Central memory CD4-positive, alpha-beta T cell (primary cell): ENCODE data around the gene TPSAB1.

Experiments used
- DNase-seq: peaks from one replicate; pipeline ENCODE4 v3.0.0; 2022

The TPSAB1 gene

DNA sequence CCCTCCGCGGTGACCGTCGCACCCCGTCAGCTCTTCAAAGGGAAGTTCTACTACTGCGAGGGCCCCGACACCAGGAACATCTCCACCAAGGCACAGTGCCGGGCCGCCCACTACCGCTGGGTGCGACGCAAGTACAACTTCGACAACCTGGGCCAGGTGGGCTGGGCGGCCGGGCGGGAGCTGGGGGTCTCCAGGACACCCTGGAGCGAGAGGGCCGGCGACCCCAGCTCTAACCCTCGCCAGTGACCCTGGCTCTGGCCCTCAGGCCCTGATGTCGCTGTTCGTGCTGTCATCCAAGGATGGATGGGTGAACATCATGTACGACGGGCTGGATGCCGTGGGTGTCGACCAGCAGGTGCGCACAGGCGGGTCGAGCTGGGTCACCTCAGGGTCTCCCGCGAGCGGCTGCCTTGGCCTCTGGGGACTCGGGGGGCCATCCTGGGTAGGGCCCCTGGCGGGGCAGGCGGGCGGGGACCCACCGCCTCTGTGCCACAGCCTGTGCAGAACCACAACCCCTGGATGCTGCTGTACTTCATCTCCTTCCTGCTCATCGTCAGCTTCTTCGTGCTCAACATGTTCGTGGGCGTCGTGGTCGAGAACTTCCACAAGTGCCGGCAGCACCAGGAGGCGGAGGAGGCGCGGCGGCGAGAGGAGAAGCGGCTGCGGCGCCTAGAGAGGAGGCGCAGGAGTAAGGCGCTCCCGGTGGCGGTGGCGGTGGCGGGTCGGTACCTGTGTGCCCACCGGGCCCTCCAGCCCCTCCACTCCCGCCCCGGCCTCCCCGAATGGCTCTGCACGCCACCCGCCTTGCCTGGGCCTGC lies 28.8 kb upstream of the TPSAB1 start:
- DNase-seq: no peak

DNA sequence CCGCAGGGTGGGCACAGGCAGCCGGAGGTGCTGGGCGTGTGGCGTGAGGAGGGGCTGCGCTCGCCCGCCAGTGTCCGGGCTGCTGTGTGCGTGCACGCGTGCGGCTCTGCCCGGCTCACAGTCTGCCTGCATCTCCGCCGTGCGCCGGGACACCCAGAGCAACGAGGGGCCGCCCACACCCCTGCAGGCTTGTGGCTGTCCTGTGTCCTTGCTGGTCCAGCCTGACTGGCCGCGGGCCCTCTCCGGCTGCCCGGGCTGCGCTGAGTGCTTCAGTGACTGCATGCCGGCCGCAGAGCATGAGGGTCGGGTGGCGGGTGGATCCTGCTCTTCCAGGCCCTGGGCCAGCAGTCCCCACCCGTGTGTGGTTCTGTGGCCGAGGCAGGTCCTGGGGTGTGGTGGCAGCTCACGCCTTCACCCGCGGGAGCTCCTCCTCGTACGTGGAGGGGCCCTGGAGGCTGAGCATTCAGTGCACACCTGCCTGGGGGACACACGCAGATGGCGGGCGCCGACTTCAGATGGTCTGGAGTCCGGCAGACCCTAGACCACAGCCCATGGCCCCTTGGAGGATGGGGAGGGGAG lies 27.8 kb upstream of the TPSAB1 start:
- DNase-seq: no peak

DNA sequence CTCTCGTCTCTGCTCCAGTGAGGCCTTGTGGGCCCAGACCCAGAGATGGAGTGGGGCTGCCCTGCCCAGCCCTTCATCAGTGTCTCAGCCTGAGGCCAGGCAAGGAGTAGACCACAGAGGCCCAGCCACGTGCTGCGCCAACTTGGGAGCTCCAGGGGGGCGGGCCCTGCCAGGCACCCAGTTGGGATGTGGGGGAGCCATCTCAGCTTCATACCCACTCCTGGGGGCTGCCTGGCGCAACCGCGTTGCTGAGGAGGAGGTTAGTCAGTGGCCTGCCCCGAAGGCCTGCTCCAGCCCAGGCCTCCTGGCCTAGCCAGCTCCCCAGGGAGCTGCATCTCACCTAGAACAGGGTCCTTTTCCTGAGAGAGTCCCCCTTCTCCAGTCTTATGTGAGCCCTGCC lies 27.3 kb upstream of the TPSAB1 start:
- no peak for DNase-seq

DNA sequence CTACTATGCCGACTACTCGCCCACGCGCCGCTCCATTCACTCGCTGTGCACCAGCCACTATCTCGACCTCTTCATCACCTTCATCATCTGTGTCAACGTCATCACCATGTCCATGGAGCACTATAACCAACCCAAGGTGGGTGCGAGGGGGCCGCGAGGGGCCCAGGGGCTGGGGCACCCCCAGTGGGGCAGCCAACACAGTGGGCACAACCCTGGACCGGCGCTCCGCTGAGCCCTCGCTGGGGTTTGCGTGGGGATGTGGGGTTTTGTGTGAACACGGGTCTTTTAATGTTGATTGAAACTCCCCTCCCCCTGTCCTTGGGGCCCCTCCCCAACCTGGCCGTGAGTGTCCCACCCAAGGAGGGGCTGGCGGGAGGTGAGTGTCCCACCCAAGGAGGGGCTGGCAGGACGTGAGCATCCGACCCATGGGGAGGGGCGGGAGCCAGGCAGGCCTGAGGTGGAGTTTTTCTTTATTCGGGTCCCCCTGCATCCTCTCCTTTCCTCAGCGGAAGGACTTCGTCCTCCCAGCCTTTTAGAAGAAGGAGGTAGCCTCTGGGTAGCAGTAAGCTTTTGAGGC lies 26.6 kb upstream of the TPSAB1 start:
- no peak for DNase-seq

DNA sequence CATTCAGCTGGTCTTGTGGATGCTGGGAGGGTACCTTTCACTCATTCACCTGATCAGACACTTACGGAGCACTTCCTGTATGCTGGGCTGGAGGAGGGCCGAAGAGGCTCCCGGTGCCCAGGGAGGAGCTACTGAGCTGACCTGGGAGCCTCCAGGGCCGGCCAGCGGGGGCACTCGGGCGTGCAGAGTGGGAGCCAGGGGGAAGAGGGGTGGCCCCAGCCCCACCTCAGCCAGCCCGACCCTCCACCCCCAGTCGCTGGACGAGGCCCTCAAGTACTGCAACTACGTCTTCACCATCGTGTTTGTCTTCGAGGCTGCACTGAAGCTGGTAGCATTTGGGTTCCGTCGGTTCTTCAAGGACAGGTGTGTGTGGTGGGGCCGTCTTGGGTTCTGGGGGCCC lies 25.8 kb upstream of the TPSAB1 start:
- no peak for DNase-seq

DNA sequence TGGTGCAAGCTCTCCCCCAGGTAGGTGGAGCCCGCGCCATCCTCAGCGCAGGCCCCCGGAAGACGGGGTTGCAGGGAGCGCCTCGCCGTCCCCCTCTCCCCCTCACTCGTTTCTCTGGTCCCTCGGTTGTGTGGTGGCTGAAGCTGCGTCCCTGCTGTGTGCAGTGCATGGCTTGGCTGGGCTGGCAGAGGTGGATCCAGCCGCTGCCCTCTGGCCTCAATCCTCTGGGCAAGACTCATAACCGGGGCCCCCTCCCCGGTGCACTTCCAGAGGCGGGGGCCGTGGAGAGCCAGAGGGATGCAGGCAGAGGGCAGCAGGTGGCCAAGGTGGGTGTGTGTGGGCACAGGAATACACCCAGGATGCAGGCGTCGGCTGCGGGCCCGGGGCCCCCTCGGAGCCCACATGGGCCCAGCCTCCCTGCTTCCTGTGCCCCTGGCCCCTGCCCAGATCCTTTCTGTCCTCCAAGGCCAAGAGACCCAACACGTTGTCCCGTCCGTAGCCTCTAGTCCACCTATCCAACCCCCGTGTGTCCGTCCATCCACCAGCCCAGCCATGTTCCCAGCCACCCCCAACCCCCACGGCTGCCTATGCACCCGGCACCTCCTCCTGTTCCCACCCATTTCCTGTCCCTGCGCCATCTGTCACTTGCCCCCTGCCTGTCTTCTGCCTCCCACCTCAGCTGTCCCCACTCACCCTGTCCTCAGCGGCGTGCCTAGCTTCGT lies 24.8 kb upstream of the TPSAB1 start:
- DNase-seq: no peak

DNA sequence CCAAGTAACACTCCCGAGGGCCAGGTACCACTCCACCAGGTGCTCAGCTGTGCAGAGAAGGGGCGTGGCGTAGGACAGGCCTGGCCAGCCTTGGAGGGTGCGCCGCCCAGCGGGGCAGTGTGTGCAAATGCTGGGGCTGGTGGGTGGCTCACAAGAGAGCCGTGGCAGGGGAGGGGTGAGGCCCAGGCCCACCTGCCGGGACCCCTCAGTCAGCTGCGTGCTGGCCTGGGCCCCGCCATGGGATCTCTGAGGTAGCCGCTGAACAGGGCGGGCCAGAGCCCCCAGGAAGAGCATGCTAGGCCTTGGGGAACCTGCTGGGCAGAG lies 24.2 kb upstream of the TPSAB1 start:
- no peak for DNase-seq

DNA sequence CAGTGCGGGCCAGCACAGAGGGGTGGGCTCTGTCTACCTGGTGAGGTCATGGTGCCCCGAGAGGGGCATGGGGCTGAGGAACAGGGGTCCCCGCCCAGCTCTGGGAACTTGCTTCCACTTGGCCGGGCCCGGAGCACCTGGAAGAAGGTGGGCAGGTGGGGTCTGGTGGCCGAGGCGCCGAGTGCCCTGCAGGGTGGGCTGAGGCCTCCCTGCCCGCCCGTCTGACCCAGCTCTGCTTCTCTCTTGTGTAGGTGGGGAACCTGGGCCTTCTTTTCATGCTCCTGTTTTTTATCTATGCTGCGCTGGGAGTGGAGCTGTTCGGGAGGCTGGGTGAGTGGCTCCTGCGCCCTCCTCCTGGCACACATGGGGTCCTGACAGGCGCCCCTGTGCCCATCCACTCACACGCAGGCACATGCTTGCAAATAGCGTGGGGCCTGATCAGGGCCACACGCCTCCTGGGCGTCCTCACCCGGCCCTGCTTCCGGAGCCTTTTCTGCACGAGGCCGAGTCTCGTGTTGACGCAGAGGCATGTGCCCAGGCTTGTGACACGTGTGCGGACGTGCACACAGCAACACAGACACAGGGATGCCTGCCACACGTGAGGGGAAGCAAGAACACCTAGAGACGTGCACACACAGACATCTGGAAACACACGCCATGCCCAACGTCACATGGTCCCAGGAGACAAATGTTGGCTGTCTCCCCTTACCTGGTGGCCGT lies 23.7 kb upstream of the TPSAB1 start:
- no peak for DNase-seq

DNA sequence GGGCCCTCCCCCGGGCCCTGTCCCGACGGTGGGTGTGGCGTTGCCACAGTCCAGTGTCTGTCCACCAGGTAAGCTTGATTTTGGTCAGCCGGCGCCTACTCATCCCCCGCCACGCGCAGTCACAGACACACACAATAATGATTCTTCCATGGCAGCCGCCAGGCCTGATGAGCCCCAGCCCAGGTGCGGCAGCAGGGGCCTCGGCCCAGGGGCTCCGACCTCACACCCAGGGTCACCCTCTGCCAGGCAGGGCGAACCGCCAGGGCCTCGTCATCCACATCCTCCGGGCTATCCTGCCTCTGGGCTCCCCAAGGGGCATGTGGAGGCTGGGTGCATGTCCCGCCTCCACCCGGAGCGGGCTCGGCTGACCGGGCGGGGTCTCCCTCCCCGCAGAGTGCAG lies 23.0 kb upstream of the TPSAB1 start:
- DNase-seq: no peak

DNA sequence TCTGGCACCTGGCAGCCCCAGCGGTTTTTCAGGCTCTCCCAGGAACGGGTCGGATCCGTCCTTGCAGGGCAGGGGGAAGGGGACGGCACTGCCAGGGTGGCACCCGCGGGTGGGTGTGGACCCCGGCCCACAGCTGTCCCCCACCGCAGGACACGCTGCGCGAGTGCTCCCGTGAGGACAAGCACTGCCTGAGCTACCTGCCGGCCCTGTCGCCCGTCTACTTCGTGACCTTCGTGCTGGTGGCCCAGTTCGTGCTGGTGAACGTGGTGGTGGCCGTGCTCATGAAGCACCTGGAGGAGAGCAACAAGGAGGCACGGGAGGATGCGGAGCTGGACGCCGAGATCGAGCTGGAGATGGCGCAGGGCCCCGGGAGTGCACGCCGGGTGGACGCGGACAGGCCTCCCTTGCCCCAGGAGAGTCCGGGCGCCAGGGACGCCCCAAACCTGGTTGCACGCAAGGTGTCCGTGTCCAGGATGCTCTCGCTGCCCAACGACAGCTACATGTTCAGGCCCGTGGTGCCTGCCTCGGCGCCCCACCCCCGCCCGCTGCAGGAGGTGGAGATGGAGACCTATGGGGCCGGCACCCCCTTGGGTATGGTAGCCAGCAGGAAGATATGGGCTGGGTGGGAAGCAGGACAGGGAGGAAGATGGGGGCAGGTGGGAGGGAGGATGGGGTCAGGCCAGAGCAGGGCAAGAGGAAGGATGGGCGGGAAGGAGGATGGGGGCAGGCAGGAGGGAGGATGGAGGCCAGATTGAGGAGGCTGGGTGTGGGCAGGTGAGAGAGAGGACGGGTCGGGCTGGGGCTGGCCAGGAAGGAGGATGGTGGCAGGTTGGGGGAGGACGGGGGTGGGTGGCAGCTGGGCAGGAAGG lies 22.2 kb upstream of the TPSAB1 start:
- no peak for DNase-seq

DNA sequence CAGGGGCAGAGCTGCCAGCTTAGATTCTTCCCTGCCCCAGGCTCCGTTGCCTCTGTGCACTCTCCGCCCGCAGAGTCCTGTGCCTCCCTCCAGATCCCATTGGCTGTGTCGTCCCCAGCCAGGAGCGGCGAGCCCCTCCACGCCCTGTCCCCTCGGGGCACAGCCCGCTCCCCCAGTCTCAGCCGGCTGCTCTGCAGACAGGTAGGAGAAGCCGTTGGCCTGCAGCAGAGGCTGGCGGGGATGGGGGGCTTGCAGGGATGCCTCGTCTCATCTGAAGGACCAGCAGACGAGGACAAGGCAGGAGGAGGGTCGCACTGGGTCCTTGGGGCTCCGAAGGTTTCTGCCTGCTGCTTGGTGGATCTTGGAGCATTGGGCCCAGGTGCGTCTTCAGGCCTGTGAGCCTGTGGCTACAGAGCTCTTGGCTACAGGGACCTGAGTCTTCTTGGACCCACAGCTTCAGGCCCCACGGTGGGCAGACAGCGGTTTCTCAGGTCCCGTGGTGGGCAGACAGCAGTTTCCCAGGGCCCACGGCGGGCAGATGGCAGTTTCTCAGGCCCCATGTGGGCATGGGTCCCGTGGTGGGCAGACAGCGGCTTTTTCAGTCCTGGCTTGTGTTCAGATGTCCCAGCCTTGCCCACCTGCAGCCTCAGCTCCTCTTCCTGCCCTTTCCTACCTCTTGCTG lies 21.4 kb upstream of the TPSAB1 start:
- DNase-seq: no peak

DNA sequence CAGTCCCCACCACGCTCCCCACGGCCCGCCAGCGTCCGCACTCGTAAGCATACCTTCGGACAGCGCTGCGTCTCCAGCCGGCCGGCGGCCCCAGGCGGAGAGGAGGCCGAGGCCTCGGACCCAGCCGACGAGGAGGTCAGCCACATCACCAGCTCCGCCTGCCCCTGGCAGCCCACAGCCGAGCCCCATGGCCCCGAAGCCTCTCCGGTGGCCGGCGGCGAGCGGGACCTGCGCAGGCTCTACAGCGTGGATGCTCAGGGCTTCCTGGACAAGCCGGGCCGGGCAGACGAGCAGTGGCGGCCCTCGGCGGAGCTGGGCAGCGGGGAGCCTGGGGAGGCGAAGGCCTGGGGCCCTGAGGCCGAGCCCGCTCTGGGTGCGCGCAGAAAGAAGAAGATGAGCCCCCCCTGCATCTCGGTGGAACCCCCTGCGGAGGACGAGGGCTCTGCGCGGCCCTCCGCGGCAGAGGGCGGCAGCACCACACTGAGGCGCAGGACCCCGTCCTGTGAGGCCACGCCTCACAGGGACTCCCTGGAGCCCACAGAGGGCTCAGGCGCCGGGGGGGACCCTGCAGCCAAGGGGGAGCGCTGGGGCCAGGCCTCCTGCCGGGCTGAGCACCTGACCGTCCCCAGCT lies 20.3 kb upstream of the TPSAB1 start:
- no peak for DNase-seq

DNA sequence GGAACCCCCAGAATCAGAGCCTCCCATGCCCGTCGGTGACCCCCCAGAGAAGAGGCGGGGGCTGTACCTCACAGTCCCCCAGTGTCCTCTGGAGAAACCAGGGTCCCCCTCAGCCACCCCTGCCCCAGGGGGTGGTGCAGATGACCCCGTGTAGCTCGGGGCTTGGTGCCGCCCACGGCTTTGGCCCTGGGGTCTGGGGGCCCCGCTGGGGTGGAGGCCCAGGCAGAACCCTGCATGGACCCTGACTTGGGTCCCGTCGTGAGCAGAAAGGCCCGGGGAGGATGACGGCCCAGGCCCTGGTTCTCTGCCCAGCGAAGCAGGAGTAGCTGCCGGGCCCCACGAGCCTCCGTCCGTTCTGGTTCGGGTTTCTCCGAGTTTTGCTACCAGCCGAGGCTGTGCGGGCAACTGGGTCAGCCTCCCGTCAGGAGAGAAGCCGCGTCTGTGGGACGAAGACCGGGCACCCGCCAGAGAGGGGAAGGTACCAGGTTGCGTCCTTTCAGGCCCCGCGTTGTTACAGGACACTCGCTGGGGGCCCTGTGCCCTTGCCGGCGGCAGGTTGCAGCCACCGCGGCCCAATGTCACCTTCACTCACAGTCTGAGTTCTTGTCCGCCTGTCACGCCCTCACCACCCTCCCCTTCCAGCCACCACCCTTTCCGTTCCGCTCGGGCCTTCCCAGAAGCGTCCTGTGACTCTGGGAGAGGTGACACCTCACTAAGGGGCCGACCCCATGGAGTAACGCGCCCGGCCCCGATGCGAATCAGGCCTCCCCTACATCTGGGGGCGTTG lies 19.5 kb upstream of the TPSAB1 start:
- no peak for DNase-seq

DNA sequence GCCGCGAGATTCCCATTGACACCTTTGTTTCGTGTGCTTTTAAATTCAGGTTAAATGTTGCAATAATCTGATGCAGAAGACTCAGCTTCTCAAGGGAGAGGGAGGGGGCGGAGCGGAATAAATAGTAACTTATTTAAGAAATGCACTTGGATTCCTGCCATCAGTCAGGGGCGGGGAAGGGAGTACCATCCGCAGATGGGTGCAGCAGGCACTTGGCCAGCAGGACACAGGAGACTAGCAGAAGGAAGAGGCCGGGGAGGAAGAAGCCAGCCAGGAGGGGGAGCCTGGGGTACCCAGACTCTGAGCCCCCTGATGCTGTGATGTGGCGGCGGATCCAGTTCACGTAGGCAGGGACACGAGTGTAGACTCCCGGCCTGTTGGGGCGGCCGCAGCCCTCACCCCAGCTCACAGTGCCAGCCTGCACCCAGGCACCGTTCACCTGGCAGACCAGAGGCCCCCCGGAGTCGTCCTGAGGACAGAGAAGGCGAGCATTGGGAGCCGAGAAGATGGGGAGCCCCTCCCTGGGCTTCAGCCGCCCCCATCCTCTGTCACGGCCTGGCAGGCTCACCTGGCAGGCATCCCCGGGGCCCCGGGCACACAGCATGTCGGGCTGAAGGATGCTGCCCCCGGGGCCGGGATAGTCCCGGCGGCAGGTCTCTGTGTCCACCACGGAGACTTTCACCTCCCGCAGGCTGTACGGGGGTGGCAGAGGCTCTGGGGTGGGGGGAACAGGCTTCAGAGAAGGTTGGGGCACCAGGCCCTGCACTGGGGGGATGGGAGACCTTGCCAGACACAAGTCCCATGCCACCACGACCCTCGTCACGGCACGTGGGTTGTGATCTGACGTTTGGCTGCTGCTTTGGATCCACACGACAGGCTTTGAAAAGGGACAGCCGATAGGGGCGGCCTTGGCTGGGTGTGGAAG lies 18.6 kb upstream of the TPSAB1 start:
- no peak for DNase-seq

DNA sequence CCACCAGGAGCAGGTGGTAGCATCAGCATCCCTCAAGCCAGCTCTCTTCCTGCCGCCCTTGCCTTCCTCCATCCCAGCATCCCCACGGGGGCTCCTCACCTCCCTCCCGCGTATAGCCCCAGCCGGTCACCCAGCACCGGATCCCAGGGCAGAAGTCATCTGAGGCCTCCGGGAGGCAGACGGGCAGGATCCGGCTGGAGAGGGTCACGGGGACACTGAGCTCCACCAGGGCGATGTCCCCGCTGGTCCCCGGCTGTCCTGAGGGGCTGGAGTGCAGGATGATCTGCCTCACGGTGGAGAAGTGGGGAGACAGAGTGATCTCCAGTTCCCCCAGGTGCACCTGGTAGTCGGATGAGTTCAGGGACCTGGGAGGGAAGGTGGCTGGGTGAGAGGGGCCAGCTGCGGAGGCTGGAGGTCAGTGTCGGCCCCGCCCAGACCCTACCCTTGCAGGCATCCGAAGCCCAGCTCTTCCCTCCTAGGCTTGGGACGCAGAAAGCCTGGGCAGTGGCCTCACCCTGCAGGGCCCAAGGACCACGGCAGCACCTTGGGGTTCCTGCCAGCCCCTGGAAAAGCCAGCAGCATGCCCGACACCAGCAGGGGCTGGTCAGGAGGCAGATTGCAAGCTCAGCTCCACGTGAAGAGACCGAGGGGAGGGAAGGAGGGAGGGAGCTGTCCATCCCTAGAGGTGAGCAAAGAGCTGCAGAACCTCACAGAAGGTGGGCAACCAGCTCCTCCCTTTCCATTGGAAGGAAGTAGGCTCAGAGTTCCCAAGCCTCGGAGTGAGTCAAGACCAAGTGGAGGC lies 17.8 kb upstream of the TPSAB1 start:
- no peak for DNase-seq

DNA sequence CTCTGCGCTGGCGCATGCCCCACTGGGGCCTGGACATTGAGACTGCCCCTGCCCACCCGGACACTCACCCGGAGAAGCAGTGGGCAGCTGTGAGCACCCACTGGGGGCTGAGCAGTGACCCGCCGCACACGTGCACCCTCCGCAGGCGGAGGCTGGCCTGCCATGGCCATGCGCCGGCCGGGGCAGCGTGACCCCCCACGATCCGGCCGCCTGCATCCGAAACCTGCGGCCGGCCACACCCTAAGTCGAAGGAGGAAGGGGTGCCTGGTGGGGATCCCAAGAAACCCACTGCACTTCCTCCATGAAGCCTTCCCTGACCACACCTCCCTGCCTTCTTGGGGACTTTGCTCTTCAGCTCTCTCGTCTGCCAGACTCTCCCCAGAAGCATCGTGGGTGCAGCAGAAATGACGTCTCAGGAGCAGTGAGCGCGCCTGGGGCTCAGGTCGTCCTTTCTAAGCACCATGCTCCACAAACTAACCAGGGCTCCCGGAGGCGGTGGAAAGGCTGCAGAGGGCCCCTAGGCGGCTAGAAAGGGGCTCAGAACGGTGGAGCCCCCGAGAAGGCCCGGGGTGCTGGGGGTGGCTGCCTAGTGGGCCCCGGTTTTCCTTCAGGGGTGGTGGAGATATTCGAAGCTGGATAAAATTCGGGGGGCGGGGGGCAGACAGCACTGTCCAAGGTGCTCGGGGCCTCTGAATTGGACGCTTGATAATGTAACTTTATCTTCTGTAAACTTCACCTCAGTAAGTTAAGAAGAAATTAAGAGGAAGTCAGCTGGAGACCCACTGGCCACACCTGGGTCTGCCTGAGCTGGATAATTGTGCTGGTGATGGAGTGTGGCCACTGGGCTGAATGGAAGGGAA lies 16.9 kb upstream of the TPSAB1 start:
- no peak for DNase-seq

DNA sequence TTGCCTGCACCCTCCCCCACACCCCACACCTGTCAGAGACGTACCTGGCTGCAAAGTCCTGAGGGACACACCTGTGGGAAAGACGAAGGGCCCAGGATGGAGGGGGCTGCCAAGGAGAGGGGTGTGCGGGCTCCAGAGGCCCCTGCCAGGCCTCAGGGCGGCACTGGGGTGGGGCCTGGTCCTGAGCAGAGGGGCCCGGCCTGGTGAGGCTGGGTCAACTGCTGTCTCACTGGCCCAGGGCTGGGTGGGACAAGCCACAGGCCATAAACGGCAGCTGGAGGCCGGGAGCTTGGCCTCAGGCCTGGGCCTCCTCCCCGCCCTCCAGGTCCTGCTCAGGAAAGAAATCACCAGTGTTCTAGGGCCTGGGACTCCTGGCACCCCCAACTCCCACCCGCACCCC lies 15.9 kb upstream of the TPSAB1 start:
- no peak for DNase-seq
